GM21423 (cell line): ENCODE data around the gene ATP5PD.
"Not testable (repeated sequence)": the region's sequence is repeated elsewhere in the genome, so short reads cannot be mapped to it uniquely, and the experiment has no call there.

Experiments used
- ATAC-seq: cut with Tn5 transposase; IDR thresholded peaks from one replicate; pipeline ENCODE4 v1.9.1; 2021; ENCODE audit warnings: mild to moderate bottlenecking, moderate library complexity; ENCODE audit not compliant: unreplicated experiment

Gene ATP5PD

GRCh38 chr17:75059369-75060345 lies 12.9 kb upstream of the ATP5PD start:
- ATAC-seq, result no peak

- no peak for ATAC-seq
Observed at GRCh38 chr17:75051941-75052340, 5.2 kb upstream of the ATP5PD start.

- no peak for ATAC-seq
Observed at GRCh38 chr17:75049706-75050105, 2.9 kb upstream of the ATP5PD start.

GRCh38 chr17:75049057-75049456 lies 2.3 kb upstream of the ATP5PD start:
- ATAC-seq, result no peak

- no peak for ATAC-seq
Observed at GRCh38 chr17:75048249-75048878, 1.6 kb upstream of the ATP5PD start.

- ATAC-seq, result peak; percentile 13
Observed at GRCh38 chr17:75047398-75048098, 779 bp upstream of the ATP5PD start.

GRCh38 chr17:75045946-75046406 lies 793 bp downstream of the ATP5PD start:
- ATAC-seq, result not testable (repeated sequence)

DNA sequence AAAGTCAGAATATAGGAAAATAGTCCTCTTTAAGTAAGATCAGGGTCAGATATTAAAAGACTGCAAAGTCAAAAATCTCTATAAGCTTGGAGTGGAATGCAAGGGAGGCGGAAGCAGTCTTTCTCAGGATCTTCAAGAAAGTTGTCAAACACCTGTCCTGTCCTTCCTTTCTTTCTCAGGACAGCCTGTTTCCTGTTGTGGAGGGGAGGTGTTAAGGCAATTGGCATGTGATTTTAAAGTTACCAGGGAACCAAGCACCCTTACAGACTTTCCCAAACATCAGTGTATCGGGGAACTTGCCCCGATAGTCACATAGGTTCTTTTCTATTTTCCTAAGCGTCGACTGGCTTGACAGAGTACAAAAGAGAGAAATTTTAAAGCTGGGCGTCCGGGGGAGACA lies 2.1 kb downstream of the ATP5PD start:
- ATAC-seq, result no peak

GRCh38 chr17:75043789-75044188 lies 3.0 kb downstream of the ATP5PD start:
- ATAC-seq, result not testable (repeated sequence)

GRCh38 chr17:75041656-75042280 lies 5.0 kb downstream of the ATP5PD start:
- ATAC-seq, result no peak

DNA sequence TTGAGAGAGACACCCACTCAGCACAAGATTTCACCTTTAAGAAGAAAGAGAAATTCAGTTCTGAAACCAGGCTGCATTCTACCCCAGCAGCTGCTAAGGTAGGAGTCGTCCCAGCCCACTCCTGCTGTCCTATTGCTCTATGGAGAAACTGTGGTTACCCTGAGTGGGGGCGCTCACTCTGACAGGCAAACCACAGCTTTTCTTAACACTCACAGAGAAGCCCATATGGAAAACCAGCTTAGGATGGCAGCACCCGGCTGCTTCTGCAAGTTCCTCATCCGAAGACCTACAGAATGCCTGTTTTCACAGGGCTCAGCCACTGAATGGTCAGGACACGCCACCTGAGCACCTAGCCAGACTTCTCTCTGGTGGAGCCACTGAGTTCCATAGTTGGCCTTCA lies 7.5 kb downstream of the ATP5PD start:
- no peak for ATAC-seq

DNA sequence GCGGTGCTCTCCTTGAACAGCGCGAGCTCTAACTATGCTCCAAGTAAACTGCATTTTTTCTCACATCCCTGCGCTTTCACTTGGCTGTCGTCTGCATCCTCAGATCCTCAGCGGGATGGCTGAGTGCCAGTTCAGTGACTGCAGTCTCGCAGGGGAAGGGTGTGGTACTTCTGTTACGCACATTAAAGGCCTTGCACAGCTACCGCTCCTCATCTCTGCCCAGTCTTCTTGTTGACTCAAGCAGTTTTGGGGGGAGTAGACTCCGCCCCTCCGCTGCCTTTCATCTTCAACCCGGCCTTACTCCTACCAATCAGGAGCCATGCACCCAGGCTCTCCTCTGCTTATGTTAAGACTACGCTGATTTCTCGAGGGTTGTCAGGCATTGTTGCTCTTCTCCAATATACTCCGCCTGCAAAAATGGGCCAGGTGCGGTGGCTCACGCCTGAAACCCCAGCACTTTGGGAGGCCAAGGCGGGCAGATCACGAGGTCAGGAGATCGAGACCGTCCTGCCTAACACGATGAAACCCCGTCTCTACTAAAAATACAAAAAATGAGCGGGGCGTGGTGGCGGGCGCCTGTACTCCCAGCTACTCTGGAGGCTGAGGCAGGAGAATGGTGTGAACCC lies 10.0 kb downstream of the ATP5PD start:
- ATAC-seq, result no peak

DNA sequence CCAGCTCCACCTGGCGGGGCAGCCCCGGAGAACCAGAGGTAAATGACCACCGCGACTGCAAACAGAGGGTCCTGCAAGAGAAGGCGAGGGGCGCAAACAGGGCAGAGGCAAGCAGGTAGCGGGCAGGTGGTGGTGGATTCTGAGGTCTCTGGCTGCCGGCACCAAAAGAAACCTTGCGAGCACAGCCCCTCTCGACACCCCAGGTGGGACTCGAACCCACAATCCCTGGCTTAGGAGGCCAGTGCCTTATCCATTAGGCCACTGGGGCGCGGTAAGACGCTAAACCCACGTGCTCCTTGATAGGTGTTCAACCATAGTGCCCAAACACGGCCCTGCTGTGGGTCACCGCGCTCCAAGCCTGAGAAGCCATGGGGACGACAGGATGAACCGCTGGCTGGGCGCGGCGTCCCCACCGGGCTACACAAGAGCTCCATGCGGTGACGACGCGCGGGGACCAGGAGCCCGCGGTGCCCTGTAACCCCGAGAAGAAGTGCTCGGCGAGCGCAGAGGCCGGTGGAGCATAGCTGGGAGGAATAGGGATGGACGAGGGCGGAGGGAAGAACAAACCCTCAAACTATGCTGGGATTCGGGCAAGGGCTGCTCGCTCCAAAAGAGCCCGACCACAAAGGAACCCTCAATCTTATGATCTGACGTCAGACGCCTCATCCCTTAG lies 12.4 kb downstream of the ATP5PD start:
- peak; percentile 52 for ATAC-seq

DNA sequence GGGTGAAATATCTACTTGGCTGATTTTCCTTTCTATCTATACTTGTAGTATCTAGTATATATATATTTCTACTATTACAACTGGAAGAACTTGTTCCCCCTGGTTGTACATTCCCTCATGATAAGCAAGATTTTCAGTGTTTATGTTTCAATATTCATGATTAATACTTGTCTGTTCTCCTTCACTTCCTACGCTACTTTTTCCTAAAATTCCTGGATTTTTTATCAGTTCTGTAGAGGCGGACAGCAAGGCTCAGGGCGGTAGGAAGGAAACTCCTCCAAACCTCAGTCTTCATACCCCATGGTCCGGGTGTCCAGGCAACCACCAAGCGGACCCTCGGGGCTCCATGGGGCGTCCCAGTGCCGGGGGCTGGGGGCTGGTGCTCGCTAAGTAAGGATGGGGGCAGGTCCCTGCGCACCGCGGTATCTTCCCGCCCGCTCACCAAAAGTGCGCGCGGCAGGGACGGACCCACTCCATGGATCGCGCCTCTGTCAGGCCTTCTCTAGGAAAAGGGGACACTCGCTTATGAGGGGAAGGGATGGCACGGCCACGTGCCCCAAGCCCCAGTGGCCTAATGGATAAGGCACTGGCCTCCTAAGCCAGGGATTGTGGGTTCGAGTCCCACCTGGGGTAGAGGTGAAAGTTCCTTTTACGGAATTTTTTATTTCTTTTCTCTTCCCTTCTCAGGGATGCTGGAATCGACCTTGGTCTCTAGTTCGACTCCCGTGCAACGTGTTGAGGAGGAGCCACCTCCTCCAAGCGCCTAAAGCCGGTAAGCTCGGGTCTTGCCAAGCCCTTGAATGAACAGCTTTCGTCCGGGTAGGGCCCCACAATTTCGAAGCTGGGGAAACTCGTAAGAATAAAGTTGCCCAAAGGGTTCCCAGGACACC lies 13.2 kb downstream of the ATP5PD start:
- ATAC-seq, result peak; percentile 48

DNA sequence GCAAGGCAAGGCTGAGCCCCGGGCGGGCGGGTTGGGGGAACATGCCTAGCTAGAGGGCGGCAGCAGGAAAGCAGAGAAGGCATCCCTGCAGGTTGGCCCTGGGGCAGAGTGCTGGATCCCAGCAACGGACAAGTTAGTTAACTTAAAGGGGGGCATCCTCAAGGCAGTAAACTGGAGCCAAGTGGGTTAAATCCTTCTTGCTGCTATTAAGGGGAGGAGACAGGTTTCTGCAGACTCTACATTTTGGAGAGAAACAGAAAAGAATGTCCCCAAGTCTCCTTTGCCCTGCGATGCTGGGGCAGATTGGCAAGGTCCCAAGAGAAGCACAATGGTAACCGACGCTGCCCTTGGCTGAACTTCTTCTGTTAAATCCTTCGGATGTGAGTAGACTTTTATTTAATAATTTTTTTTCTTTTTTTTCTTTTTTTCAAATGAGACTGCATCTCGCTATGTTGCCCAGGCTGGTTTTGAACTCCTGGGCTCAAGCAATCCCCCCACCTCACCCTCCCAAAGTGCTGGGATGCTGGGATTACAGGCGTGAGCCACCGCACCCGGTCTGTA lies 14.0 kb downstream of the ATP5PD start:
- ATAC-seq, result no peak

DNA sequence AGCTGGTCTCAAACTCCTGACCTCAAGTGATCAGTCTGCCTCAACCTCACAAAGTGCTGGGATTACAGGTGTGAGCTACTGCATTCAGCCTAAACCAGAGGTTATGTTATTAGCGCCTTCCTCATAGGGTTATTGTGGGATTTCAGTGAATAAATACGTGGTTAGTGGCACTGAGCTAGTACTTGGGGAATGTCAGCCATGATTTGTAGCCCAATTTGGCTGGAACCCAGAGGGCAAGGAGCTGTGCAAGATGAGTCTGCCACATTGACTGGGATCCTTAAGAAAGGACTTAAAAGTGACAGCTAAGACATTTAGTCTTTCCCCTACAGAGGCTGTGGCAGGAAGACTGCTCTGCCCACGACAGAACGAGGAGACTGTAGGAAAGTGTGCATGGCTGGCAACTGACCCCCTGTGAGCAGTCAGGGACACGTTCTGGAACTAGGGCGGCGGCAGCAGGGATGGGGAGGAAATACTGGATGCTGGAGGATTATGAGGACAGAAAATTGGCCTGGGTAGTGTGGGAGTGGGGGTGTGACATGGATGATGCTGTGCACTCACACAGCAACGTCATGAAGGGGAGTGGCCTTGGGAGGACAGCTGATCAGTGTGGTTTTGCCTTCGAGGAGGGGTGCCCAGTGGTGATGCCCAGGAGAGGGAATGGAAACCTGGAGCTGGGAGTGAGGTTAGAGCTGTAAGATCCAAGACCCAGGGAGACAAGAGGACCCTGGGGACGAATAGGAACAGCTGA lies 14.6 kb downstream of the ATP5PD start:
- no peak for ATAC-seq

- ATAC-seq, result no peak
Observed at GRCh38 chr17:75030161-75030560, 16.6 kb downstream of the ATP5PD start.

DNA sequence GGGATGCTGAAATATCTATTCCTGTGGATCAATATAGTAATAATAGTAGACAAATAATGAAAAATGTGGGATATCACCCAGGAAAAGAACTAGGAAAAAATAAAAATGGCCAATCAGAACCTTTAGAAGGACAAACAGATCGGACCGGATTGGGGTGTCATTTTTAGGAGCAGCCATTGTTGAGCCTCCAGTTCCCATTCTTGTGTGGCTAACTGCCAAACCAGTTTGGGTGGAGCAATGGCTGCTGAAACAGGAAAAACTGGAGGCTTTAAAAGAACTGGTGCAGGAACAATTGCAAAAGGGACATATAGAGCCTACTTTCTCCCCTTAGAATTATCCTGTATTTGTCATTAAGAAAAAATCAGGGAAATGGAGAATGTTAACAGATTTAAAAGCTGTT lies 20.1 kb downstream of the ATP5PD start:
- ATAC-seq, result not testable (repeated sequence)
